Cardiac muscle cell (in vitro differentiated cells and primary cell): ENCODE measurements around the gene LBH. TPM values are rescaled to one million over a fixed set of nuclear protein-coding genes. Genes with fewer than 3 reads are reported as not detected.

Source experiments
- DNase-seq, 2 donors: peaks; one replicate each; pipeline versions ENCODE4 v3.0.0 to v3.0.0-alpha.2; 2010 to 2017; ENCODE audit warnings: low read depth in 1 of 2, low spot score in 1 of 2
- H3K27ac ChIP-seq: fragments of 200-600 bp; sonication (generic); 2 replicates; pipeline ENCODE4 v1.5.1; 2016
- H3K27me3 ChIP-seq: fragments of 200-600 bp; sonication (generic); 2 replicates; pipeline ENCODE4 v1.6.0; 2016; ENCODE audit warnings: control low read depth
- H3K36me3 ChIP-seq: fragments of 200-600 bp; sonication (generic); 2 replicates; pipeline ENCODE4 v1.5.1; 2016; ENCODE audit warnings: control low read depth
- H3K4me1 ChIP-seq: fragments of 200-600 bp; sonication (generic); 2 replicates; pipeline ENCODE4 v1.8.1; 2017; ENCODE audit warnings: low read depth, mild to moderate bottlenecking, mixed run types
- H3K4me3 ChIP-seq: fragments of 200-600 bp; sonication (generic); 2 replicates; pipeline ENCODE4 v1.5.1; 2016; ENCODE audit warnings: mild to moderate bottlenecking
- H3K9me3 ChIP-seq: fragments of 200-600 bp; sonication (generic); 2 replicates; pipeline ENCODE4 v1.5.1; 2017; ENCODE audit warnings: low read depth, mild to moderate bottlenecking, control low read depth
- polyA plus RNA-seq: library from polyadenylated mRNA; unstranded; fragments of >200 nt; fragmentation: Nextera tagmentation; extraction: Ambion mirVana; gene quantifications from 2 replicates; pipeline ENCODE4 v1.2.1, GENCODE V29; 2016
- total RNA-seq: library from RNA; depleted of rRNA; stranded (reverse); fragments of >200 nt; gene quantifications from 2 replicates; pipeline ENCODE4 v1.2.3, GENCODE V29; 2016
- TF ChIP-seq, protein P1 (sequence below): IDR thresholded peaks from 2 replicates; pipeline ENCODE4 v1.5.1; 2012; ENCODE audit warnings: low read depth, mild to moderate bottlenecking, low read length

The LBH gene
- total and polyA plus RNA-seq, 2 experiments from 2014 or later = 632 to 1,389 TPM

DNA sequence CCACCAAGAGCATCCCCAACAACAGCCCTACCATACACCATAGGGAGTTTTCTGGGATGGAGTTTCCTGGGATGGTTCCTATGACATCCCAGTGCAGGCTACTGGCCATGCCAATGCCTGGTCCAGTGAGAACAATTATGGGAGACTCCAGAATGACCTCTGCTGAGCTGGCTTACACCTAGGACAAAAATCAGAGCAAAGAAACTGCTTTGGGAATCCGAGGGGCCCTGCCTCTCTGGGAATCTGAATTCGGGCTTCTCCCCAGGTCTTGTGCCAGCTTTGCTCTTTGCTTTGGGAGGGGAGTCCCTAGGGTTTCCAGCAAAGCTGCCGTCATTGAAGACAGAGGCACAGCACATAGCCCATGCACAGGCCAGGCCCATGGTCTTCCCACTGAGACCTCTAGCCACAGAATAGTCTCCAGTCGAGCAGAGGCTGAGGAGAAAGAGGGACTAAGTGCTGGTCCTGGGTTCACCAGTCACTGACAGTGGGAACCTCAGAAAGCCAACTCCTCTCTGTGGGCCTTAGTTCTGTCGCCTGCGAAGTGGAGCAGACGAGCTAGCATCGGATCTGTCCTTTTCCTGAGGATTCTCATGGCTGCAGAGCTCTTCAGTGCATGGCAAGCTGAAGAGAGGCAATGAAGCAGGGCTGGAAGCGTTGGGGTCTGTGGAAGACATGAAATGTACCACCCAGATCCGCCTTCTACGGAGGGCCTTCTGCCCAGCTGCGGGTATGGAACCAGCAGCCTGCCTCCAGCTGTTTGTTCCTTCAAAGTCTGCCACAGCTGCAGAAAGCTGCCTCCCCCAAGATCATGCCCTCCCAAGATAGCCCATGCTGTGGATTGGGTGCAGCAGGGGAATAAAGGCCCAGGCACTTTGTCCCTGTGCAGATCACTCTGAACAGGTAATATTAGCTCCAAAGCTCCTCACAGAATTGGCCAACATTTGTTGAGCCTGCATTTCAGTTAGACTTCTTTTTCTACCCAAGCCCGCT is 11.2 kb upstream of the LBH start:
- Histone ChIP-seq H3K4me3 (no peak overlapping the region), H3K27me3 (no peaks in the 10 kb centered on the region), H3K4me1 (peaks cover 33% of the 10 kb centered on the region), H3K9me3 (no peaks in the 10 kb centered on the region), H3K36me3 (no peaks in the 10 kb centered on the region), H3K27ac (no peak overlapping the region)
- DNase-seq = no peak
- TF ChIP-seq, protein P1, sequence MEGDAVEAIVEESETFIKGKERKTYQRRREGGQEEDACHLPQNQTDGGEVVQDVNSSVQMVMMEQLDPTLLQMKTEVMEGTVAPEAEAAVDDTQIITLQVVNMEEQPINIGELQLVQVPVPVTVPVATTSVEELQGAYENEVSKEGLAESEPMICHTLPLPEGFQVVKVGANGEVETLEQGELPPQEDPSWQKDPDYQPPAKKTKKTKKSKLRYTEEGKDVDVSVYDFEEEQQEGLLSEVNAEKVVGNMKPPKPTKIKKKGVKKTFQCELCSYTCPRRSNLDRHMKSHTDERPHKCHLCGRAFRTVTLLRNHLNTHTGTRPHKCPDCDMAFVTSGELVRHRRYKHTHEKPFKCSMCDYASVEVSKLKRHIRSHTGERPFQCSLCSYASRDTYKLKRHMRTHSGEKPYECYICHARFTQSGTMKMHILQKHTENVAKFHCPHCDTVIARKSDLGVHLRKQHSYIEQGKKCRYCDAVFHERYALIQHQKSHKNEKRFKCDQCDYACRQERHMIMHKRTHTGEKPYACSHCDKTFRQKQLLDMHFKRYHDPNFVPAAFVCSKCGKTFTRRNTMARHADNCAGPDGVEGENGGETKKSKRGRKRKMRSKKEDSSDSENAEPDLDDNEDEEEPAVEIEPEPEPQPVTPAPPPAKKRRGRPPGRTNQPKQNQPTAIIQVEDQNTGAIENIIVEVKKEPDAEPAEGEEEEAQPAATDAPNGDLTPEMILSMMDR = no peak

DNA sequence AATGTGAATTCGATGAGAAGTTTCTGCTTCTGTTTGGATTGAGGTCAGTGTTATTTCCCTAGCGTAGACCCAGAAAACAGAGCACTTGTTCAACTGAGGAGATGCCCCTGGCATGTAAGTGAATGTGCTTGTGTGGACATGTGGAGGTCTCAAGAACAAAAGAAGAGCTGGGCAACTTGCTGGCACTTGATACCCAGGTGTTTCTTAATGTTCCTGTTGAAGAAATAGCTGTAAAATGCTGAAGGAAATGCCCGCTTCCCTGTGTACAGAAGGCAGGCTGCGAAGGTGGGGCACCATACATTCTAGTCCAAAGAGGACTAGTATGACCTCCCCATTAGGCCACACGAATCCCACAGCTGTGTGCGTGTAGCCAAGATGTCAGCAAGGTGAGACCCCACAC is 9.8 kb upstream of the LBH start:
- TF ChIP-seq, protein P1 = no peak
- Histone ChIP-seq H3K27me3 (no peaks in the 10 kb centered on the region), H3K4me1 (peaks cover 46% of the 10 kb centered on the region), H3K36me3 (no peaks in the 10 kb centered on the region), H3K27ac (no peak overlapping the region), H3K4me3 (no peak overlapping the region), H3K9me3 (no peaks in the 10 kb centered on the region)
- DNase-seq = no peak

DNA sequence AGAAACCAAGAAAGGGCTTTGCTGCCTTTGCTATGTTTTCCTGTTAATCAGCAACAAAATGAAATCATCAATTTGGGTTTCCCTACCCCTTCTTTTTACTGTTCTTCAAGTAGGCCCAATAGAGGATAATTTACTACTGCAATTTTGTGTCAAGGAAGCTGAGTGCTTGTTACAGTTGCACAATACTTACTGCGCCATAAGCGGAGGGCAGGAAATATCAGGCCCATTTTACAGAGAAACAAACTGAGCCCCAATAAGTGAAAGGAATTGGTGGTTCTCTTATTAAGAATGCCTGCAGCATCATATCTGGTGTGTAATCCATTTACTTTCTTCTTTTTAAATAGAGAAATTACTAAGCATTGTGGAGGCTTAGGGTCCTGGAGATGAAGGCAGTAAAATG is 9.3 kb upstream of the LBH start:
- Histone ChIP-seq H3K27ac (no peak overlapping the region), H3K4me1 (peaks cover 46% of the 10 kb centered on the region), H3K27me3 (no peaks in the 10 kb centered on the region), H3K9me3 (no peaks in the 10 kb centered on the region), H3K4me3 (no peak overlapping the region), H3K36me3 (no peaks in the 10 kb centered on the region)
- TF ChIP-seq, protein P1 = no peak
- no peak for DNase-seq

DNA sequence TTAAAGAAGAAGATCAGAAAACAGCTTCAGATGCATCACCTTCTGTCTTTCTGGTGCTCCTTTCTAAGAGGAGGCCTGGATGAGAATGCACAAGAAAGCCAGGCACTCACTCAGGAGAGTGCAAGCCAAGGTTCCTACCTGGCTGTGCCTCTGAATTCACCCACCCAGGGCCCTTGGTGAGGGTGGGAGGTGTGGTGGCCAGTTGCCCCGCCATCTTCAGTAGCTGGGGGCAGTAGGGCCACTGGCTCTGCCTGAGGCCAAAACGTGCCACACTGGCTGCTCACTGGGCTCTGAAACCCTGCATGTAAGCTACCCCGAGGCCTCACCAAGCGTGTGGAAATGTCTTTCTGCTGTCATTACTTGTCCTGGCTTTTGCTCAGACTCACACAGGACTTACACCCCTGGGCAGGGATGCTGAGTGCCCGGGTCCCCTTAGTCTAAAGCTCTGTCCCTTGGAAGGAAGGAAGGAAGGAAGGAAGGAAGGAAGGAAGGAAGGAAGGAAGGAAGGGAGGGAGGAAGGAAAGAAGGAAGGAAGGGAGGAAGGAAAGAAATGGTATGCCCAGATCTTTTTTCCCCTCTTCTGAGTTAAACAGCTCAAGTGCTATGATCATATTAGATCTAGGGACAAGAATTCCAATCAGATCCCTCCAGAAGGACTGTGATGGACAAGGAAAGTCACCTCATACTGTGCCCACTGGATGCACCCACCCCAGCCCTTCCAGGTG is 8.5 kb upstream of the LBH start:
- Histone ChIP-seq H3K27ac (peak overlapping the region; percentile 92), H3K9me3 (no peaks in the 10 kb centered on the region), H3K36me3 (no peaks in the 10 kb centered on the region), H3K4me1 (peaks cover 39% of the 10 kb centered on the region), H3K27me3 (no peaks in the 10 kb centered on the region), H3K4me3 (no peak overlapping the region)
- DNase-seq = no peak
- TF ChIP-seq, protein P1 = no peak

DNA sequence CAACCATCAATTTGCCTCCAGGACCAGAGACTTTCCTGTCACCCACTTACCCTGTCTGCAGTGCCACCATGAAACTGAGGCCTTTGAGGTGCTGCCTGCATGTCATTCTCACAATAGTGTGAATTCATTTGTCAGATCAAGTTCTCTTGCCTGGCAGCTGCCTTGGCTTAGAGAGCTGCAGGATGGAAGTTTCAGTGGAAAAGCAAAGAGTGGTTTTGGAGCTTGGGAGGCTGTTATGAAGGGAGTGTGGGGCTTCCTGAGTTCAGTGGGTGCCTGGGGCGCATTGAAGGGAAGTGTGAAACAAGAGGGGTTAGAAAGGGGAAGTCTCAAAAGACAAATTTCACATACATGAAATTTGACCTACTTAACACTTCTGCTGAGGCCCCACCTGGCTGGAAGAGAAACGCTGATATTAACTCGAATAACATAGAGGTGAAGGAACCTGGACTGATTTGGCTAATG is 7.9 kb upstream of the LBH start:
- no peaks in the 10 kb centered on the region for H3K27me3 ChIP-seq
- H3K4me3 ChIP-seq = no peak overlapping the region
- peaks cover 37% of the 10 kb centered on the region for H3K4me1 ChIP-seq
- H3K27ac ChIP-seq = peak overlapping the region; percentile 92
- no peaks in the 10 kb centered on the region for H3K36me3 ChIP-seq
- TF ChIP-seq, protein P1 = no peak
- H3K9me3 ChIP-seq = no peaks in the 10 kb centered on the region
- DNase-seq = no peak
